GM18508 (cell line): Measurements from ENCODE around the gene STARD7.
A peak's percentile ranks its signal among the peaks of the same experiment; 100 is the strongest.
"Not testable (repeated sequence)": the region's sequence is repeated elsewhere in the genome, so short reads cannot be mapped to it uniquely, and the experiment has no call there.

Source experiments
- ATAC-seq: cut with Tn5 transposase; IDR thresholded peaks from one replicate; pipeline ENCODE4 v1.9.1; 2021; ENCODE audit warnings: moderate number of reproducible peaks; ENCODE audit not compliant: insufficient read depth, unreplicated experiment

The STARD7 gene

DNA sequence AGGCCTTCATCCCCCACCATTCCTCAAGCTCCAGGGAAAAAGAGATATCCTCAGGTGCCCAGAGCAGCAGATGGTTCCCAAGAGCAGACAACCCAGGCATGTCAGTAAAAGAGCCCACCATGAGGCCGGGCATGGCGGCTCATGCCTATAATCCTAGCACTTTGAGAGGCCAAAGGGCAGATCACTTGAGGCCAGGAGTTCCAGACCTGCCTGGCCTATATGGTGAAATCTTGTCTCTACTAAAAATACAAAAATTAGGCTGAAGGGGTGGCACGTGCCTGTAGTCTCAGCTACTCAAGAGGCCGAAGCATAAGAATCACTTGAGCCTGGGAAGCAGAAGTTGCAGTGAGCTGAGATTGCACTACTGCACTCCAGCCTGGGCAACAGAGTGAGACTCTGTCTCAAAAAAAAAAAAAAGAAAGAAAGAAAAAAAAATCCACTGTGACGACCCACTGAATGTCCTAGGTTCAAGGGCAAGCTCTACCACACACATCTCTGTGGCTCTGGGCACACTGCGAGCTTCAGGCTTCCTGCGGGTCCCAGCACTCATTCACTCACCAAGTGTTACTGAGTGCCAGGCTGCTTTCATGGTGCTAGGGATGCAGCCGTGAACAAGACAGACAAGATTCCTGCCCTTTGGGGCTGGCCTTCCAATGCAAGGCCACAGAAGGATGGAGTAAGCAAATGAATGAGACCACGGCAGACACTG, 56.9 kb downstream of the STARD7 start:
- ATAC-seq: no peak

DNA sequence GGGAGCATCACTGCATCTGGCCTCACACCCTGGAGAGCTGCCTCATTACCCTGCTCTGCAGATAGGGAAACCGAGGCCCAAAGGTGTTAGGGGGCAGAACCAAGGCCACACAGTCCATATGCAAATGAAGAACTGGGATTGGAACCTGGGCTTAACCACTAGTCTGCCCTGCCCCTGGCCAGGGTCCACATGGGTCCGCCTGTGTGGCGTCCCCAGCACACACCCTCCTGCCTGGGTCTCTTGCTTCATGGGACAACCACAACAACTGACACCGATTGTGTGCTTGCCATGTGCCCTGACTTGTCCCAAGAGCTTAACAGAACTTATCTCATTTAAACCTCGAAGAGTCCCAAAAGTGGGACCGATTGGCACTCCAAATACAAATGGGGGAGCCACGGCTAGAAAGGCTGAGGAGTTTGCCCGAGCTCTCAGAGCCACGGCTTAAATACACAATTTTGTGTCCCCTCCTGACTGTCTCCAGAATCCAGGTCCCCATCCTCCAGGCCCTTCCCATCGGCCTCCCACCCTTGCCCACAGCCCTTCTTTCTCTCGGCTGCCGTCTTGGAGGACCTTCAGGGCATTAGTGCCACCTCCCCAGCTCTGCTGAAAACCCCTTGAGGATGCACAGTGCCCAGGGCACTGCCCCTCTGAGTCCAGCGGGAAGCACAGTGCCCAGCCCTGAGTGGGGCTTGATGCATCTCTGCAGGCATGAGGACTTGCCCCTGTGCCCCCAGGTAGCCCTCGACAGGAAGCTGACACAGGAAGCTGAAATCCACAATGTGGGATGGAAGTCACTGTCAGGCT, 57.6 kb downstream of the STARD7 start:
- ATAC-seq: no peak

DNA sequence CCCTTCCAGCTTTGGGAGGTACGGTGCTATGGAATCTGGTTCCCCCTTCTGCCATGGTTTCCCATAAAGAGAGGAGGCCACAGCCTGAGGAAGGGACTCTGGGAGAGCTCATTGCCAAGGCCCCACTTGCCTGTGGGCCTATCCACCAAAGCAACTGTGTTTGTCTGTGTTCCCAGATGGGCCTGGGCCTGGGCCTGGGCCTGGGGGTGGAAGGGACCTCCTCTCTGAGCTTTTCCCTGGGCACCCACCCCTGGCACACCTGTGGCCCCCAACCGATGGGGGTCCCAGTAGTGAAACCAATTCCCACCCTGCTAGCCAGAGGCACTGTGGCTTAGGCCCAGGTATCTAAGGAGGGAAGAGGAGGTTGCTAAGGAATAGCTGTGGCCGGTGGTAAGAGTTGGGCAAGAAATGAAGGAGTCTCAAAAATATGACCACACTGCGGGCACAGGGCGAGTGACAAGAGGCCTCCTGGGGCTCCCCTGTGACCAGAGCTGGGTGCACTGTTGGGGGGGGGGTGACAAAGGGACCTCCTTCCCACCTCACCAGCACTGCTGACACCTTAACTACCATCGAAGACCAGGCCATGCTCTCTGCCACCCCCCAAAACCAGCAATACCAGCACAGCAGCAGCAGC, 58.5 kb downstream of the STARD7 start:
- ATAC-seq: no peak

DNA sequence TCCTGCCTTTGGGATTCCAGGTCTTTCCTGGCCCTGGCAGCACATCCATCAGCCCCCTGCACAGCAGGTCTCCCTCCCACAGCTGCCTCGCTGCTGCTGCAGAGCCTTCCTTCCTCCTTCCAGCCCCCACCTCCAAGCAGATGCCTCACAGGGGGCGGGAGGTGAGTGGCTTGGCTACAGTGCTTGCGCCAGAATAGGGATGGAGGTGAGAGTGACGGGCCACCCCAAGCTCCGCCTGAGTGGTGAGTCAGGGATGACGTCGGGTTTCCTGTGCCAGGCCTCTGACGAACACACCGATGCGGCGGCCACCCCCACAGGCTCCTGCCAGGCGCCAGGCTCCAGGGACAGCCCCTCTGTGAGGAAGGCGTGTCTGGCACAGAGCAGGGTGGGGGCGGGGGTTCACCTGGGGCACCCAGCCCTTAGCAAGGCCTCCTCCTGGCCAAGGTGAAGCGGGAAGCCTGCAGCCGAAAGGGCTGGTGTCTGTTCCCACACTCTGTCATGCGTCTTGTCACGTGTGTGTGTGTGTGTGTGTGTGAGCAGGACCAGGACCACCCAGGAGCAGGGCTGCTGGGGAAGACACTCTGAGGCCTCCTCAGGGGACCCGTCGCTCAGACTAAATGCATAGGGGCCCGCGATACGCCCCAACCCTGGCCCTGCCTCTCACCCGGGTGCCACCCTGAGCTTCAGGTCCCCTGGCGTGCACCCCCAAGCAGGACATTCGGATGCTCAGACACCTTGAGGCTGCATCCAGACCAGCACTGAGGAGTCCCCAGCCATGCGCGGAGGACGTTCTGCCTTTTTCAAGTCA, 60.0 kb downstream of the STARD7 start:
- no peak for ATAC-seq

DNA sequence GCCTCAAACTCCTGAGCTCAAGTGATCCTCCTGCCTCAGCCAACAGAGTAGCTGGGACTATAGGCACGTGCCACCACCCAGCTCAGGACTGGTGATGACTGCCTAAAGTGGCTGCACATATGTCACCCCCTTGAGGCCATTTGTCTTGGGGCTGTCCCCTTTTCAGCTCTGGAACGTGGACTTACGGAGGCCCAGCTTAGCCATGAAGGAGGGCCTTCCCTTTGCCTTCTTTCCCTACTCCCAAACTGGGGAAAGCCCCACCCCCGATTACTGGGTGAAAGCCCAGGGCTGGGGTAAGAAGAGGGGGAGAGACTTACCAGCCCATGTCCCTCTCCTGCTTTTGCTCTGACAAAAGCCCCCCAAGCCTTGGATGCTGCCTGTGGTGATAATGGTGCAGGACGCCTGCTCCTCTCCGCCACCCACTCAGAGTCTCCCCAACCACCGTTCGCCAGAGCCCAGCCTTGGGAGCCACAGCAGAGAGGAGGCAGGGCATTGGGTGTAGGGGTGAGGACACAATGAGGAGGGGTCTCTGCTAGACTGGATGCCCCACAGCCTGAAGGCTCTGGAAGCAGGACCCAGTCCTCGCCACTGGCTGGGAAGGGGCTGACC, 60.9 kb downstream of the STARD7 start:
- no peak for ATAC-seq

DNA sequence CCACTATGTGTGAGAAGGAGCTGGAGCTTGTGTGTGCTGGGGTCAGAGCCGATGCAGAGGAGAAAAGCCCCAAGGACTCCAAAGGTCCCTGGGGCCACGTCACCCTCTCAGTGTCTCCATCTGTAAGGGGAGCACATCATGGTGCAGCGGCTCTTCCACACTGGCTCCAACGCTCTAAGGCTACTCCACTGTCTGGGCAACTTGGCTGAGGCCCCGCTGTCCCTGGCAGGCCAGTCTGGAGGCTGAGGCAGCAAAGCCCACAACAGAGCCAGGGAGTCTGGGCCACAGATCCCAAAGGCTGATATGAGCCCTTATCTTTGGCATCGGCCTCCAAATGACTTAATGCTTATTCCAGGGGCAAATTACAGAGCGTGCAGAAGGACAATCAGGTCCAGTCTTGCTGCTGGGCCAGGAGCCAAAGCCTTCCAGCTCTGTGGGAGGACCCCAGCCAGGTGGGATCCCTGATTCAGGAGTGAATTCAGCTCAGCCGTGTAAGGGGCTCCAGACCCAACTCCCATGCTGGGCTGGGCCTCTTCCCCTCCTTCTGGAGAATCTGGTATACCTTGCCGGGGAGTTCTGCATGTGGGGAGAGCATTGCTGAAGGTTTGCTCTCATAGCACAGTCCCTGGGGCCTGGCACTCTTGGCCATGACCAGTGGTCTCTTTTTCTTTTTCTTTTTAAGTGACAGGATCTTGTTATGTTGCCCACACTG, 61.6 kb downstream of the STARD7 start:
- no peak for ATAC-seq

DNA sequence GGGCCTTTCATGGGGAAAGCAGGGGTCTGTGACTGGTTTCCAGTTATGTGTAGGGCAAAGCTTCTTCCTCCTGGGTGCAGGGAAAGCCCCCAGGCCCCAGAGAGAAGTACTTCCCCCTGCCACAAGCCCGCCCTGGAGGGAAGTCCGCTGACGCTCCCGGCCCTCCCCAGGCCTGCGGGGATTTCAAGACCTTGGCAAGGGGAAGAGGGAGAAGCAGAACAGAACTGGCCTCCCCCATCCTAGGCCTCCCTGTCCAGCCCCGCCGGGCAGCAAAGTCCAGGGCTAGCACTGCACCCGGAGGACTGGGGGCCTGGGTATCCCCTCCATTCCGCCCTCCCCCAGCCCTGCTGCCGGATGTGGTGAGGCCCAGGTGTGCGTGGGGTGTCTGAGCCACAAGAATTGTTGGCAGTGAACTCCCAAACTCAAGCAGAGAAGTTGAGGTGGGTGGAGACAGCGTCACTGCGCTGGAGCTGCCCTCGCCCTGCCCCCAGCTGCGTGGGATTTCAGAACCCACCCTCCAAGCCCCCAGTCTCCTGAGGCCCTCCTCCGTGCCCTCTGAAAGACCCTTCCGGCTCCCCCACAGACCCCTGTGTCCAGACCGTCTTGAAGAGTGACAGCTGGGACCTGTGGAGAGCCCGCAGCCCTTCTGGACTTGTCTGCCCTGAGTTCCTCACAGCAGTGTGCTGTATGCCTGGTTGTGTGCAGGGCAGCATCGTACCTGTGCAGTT, 62.3 kb downstream of the STARD7 start:
- no peak for ATAC-seq

DNA sequence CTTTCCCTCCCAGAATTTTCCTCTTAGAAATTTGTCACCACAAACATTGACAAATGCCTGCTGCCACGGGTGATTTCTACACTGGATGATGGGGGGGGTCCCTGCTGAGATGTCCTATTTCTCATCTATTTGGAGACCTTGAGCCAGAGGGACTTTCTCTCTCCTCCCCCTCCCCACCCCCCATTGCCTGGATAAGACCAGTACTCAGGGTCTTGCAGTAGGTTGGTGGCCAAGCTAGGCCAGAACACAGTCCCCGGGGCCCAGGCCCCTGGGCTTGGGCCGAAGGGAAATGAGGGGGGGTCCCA, 62.8 kb downstream of the STARD7 start:
- ATAC-seq: no peak

DNA sequence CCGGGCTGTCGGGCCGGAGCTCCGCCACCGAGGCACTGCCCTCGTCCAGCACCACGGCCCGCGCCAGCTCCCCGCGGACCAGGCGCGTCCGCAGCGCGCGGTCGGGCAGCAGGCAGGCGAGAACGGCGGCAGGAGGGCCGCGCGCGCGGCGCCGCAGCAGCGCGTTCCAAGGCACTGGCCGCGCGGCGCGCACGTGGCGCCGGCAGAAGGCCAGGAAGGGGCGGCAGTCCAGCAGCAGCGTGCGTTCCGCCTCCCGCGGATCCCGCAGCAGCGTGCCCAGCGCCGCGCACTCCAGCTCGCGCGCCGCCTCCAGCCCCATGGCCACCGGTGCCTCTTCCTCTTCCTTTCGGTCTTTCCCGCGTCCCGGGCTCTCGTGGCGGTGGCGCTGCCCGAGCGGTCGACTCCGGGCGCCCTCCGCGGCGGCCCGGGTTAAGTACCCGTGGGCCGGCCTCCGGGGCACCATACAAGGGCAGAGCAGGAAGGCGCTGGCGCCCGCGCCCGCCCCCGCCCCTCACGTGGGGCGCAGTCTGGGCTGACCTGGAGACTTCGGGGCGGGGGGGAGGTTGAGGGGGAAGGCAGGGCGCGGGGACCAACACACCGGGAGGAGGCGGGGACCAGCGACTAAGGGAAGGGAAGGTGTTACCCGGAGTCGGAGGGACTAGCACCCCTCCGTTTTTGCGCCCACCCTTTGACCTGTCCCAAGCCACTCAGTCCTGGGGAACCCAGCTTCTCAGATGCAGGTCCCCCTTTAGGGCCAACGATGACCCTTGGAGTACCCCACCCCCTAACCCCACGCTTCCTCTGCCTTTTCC, 63.4 kb downstream of the STARD7 start, which contains the start of gene DUSP2:
Gene DUSP2 (minus strand): TSS at position 405 of the 812 bp plus-strand sequence. CDS start 86 bp downstream, at position 319.
- ATAC-seq: peak; percentile 18

DNA sequence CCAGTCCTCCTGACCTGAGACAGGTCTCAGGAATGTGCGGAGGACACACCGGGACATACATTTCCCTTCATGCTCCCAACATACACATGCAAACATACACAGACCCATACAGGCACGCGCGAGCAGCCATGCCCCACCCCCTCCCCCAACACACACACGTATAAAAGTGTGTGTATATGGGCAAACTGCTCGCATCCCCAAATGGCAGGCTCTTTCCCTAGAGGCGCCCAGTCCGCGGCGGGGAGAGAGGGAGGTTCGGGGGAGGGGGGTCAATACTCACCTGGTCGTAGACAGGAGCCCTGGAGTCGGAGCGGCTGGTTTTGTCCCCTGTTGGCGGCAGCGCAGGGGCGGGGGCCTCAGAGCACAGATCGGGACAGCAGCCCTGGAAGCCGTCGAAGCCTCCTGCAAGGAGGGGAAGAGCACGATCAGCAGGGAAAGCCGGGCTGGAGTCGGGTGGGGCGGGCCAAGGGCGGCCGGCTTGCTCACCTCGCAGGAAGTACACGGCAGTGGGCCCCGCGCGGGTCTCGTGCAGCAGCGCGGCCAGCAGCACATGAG, 64.1 kb downstream of the STARD7 start:
- ATAC-seq: no peak

DNA sequence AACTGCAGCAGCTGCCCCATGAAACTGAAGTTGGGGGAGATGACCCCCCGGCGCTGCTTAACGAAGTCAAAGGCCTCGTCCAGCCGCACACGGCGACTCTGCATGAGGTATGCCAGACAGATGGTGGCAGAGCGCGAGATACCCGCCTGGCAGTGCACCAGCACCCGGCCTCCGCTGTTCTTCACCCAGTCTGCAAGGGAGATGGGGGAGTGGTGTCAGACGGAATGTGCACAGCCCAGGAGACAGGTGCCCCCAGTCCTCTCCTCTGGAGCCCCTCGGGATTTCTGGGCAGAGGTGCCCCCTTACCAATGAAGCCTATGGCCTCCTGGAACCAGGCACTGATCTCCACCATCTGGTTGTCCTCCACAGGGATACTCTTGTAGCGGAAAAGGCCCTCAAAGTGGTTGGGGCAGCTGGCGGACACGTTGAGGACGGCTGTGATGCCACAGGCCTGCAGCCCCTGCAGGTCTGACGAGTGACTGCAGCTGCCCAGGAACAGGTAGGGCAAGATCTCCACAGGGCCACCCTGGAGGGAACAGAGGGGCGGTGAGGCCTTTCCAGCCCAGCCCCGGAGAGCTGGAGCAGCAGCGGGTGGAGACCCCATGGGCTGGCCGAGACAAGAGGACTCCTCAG, 64.7 kb downstream of the STARD7 start:
- ATAC-seq: no peak

DNA sequence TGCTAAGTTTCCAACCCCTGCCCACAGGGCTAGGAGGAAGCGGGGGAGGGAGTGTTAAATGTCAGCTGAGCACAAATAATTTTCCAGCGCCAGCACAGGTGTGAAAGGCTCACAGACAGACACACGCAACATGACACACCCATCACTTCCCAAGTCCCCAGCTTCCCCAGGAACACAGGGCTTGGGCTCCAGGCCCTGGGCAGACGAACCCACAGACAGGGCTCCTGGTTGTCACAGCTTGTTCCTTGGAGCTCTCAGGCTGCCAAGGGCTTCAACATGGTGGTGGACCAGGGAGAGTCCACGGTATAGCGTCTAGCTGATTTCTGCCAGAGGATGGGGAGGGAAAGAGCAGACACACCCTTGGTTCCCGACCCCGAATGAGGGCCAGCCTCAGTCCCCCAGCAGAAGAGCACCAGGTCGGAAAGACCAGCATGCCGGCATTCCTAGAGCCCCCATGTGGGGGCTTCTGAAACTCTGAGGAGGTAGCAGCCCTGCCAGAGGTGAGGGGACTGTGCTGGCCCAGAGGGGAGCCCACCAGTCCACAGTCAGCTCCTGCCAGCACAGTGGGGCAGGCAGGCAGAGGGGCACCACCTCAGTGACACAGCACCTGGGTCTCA, 65.3 kb downstream of the STARD7 start:
- ATAC-seq: no peak

DNA sequence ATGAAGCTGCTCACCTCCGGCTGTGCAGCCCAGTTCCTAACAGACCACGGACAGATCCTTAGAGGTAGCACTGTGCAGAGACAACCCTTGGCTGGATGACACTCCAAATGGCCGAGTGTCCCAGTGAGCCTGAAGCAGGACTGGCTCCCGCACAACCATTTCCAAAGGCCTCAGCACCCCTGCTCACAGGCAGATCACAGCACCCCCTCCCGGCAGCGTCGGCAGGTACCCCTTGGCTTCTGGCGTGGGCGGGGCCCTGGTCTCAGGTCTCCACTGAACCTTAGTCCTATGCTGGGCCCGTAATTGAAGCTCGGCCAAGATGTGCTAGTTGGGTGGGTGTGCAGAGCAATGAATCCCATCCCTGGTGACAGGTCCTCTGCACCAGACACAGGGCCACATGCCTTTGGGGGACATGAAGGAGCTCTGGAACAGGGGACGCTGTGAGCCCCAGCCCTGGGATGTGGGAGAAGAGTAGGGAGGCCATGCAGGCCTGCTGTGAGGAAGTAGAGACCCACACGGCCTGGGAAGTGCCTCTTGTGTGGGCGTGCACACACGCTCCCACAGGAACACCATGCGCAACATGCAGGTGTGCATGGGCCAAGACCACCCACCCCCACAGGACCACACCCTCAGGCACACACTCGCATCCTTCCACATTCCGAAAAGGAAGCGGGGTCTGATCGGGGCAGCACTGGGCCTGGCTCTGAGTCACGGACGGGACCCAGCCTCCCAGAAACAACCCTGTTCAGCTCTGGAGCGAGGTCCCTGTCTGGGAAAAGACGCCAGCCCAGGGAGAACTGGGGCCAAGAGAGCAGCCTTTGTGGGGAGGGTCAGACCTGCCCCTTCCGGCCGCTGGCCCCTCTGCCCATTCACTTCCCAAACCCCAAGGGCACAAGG, 66.2 kb downstream of the STARD7 start:
- no peak for ATAC-seq

DNA sequence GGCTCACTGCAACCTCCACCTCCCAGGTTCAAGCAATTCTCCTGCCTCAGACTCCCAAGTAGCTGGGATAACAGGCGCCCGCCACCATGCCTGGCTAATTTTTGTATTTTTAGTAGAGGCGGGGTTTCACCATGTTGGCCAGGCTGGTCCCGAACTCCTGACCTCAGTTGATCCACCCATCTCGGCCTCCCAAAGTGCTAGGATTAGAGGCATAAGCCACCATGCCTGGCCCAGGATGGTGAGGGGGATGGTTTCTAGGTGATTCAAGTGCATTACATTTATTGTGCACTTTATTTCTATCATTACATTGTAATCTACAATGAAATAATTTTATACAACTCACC, 67.0 kb downstream of the STARD7 start:
- ATAC-seq: not testable (repeated sequence)

DNA sequence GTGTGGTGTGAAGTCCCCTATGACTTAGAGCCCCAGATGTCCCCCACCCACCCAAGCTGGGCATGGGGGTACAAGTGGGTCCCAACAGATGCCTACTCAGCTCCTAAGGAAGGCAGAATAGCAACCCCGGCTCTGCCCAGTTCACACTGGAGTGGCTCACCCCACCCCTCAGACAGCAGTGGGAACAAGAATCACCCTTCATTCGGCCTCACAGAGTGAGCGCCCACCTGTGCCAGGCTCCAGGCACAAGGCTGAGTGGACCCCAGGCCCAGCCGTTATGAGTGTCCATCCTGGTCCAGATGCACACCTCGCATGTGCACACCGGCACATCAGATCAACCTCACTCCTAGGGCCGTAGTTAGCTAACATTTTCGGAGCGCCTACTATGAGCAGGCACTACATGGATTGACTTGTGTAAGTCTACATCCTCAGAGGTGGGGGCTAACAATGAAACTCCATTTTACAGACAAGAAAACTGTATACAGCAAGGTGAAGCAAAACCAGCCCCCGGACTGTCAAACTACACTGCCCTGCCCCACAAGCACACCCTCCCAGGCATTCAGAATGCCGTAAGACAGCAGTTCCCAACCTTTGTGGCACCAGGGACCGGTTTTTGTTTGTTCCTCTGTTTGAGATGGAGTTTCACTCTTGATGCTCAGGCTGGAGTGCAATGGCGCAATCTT, 67.5 kb downstream of the STARD7 start:
- ATAC-seq: no peak
